NCI-H1436 (cell line): Measurements from ENCODE around the gene FOXE1.

Source experiments
- DNase-seq: peaks from one replicate; lab custom pipeline; 2025; lab: John Stamatoyannopoulos, UW

The FOXE1 gene

DNA sequence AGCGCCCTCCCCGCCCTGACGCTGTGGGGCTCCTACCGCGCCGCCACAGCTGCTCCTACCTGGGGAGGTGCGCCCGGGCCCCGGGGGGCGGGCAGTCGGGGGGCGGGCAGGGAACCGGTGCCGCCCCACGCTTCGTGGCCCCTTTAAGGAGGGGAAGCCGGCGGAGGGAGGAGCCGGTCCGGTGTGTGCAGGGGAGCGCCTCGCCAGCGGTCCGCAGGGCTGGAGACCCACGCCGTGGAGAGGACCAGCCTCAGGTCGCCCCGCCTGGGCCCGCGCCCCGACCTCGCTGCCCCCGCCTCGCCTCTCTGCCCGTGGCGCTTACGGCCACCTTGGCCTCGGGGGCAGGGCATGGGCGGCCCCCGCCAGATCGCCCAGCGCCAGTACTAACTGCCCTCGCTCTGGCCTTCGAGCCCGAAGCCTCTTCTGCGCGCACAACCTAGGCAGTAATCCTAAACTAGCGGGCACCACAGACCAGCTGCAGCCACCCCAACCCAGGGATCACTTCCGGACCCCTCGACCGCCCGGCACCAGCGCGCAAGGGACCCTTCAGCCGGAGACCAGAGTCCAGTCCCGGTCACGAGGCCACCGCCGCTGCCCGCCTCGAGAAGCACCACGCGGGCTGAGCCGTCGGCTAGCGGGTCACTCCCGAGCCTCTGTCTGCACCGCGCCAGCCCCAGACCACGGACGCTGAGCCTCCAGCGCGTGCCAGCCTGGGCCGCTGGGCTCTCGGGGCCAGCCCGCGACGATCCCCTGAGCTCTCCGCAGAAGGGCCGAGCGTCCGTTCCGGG is at the start of gene FOXE1:
Gene FOXE1 (plus strand): TSS at position 171 of the 788 bp plus-strand sequence. CDS start 689 bp downstream, outside the sequence.
- DNase-seq, result no peak

DNA sequence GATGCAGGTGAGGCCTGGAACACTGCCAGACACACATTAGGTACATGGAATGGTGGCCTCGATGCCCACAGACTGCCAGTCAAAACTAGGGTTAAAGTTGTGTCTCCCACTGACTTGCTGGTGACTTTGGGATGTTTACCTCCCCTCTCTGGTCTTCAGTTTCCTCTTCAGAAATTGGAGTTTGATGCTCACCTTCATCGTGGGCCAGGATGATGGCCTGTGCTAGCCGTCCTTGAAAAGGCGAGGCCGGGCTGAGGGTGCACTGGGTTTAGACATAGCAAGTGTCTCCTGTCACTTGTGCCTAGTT is 49.0 kb upstream of the FOXE1 start:
- DNase-seq, result no peak

- no peak for DNase-seq
Observed at GRCh38 chr9:97806721-97807120, 46.3 kb upstream of the FOXE1 start.

- peak; percentile 8 for DNase-seq
Observed at GRCh38 chr9:97807681-97808080, 45.3 kb upstream of the FOXE1 start.

- no peak for DNase-seq
Observed at GRCh38 chr9:97808415-97808814, 44.6 kb upstream of the FOXE1 start.

DNA sequence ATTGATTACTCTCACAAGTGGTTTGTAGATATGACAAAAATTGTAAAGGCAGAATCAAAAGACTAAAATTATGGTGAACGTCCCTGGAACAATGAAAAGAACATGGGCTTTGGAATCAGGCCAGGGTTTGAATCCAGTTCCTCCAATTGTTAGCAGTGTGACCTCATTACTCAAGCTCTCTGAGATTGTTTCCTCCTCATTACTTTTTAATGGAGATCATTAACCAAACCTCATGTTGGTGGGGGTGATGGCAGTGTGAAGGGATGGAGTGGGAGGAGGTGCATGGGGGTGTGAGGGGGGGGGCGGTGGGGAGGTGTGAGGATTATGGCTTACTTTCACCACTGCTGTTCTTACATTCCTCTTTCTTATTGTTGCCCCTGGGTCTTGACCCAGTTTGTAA is 44.1 kb upstream of the FOXE1 start:
- DNase-seq, result no peak

DNA sequence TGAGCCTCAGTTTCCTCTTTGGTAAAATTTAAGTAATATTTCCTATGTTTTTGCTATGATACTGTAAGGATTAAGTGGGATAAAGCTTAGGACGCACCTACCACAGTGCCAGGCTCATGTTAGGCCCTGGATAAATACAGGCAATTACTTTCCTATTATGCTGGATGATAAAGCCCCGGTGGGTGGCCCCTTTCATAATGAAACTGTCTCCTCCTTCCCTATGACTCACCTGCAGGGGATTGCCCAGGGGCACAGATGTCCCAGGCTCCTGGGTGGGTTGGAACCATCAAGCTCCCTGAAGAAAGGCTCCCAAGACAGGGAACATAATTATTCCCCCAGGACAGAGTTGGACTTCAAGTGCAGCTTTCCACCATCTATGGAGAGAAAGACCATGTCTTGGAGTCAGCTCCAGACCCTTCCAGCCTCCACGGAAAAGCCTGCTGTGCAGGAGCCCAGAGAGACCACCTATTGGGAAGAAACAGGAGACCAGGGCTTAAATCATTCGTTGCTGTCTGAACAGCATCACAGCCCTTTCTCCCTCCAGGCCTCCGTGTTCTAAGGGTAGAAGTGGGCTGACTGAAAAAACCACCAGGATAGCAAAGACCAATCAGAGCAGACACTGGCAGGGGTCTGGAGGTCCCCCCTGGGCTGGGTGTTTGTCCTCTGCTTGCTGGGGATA is 43.2 kb upstream of the FOXE1 start:
- DNase-seq, result no peak

GRCh38 chr9:97811533-97812246 is 41.3 kb upstream of the FOXE1 start:
- no peak for DNase-seq

DNA sequence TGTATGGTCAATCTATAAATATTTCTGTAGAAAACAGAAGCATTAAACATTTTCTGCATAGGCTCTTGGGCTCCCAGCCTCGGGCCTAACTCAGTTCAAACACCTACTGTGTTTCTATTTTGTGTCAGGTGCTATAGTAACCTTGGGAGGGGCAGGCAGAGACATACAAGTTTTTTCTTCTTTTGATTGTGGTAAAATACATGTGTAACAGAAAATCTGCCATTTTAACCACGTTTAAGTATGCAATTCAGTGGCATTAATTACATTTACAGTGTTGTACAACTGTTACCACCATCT is 40.8 kb upstream of the FOXE1 start:
- DNase-seq, result no peak

DNA sequence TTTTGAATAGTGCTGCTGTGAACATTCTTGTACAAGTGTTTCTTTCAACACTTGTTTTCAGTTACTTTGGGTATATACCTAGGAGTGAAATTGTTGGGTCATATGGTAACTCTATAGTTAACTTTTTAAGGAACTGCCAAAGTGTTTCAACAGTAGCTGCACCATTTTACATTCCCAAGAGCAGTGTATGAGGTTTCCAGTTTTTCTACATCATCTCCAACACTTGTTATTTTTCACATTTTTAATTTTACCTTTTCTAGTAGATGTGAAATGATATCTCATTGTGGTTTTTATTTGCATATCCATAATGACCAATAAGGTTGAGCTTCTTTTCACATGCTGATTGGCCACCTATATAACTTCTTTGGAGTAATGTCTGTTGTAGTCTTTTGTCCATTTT is 40.0 kb upstream of the FOXE1 start:
- DNase-seq, result no peak

GRCh38 chr9:97819735-97820134 is 33.3 kb upstream of the FOXE1 start:
- DNase-seq, result no peak

GRCh38 chr9:97820373-97820772 is 32.7 kb upstream of the FOXE1 start:
- no peak for DNase-seq

DNA sequence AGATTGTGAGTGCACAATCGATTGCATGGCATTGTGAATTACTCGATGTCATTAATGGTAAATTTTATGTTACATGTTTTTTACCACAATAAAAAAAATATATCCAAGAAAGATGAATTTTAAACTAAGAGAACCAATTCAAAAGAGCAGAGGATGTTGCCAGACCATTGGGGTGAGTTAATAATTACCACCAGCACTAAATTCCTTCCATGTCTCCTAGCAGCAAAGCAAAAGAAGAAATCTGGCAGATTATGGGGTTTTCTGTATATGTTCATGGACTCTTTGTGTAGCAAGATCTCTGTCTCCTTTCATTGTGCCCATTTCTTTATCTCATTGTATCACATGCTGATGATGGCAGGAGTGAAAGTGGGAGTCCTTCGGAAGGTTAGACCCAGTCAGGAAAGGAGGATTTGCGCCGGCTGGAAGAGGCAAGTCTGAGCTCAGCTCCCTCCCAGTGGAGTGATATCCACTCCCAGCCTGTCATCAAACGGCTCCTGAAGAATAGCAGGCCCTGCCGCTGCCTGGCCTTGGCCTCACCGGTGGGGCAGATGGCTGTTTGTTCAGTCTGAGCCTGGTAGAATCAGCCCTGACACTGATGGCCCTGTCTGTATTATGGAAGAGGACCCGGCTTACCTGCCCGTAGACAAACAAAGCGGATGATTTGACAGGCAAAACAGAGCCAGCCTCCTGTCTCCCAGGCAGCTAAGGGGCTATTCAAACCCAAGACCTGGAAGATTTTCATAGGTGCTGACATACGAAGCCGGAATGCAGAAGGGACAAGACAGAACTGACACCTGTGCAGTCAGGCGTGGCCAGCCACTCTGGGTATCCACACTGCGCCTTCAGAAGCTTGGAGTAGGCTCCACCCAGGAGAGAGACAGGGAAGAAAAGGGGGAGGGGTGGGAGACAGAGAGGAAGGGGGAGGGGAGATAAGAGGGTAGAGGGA is 21.9 kb upstream of the FOXE1 start:
- no peak for DNase-seq

DNA sequence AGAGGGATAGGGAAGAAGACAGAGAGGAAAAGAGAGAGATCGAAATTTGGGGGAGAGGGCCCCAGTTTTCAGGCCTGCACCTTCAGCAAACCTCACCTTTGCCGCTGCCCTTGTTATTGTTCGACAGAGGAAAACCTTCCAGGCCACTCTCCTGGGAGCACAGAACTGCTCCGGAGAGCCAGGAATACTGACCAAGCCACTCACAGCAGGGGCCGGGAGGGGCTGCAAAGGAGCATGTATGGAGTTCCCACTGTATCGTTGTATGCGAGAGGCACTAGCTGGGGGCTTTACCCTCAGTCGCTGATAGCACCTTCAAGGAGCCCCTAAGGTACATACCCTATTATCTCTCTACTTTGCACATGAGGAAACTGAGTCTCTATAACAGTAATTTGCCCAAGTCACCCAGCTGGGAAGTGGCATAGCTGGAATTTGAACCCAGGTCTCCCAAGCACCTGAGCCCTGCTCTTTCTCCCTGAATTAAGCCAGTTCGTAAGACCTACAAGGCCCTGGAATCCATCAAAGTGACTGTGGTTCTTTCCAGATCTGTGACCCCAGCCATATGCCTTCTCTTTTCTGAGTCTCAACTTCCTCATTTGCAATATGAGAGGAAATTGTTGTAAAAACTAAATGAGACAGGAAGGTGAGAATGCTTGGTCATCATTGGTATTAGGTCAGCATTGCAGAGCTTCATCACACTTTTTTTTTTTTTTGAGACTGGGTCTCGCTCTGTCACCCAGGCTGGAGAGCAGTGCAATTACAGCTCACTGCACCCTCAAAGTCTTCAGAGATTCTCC is 21.0 kb upstream of the FOXE1 start:
- DNase-seq, result no peak

DNA sequence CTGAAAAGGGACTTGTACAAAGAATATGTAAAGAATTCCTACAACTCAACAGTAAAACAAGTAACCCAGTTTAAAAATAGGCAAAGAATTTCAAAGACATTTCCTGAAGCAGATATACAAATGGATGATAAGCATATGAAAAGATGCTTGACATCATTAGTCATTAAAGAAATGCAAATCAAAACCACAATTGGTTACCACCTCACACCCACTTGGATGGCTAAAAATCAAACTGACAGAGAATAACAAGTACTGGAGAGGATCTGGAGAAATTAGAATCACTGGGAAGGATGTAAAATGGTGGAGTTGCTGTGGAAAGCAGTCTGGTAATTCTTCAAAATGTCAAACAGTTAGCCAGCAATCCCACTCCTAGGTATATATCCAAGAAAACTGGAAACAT is 12.5 kb upstream of the FOXE1 start:
- DNase-seq, result no peak

GRCh38 chr9:97842960-97843359 is 10.1 kb upstream of the FOXE1 start:
- DNase-seq, result no peak

GRCh38 chr9:97845130-97845529 is 7.9 kb upstream of the FOXE1 start:
- DNase-seq, result no peak

GRCh38 chr9:97845763-97846162 is 7.3 kb upstream of the FOXE1 start:
- no peak for DNase-seq

DNA sequence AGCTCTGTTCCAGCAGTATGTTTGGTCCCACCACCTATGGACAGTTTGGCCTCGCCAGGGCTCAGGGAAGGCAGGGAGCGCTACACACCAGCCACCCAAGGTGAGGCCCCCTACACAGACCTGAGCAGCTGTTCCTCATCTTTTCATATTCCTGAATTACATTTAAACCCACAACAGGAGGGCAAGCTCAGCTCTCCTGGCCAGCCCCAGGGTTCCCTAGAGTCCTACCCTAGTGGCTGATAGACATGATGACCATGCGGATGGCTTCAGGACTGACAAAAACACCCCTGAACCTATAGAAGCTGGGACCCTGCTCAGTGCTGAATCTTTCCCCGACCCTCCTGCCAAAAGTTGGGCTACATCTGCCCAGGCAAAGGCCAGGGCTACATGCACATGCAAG is 6.7 kb upstream of the FOXE1 start:
- no peak for DNase-seq

DNA sequence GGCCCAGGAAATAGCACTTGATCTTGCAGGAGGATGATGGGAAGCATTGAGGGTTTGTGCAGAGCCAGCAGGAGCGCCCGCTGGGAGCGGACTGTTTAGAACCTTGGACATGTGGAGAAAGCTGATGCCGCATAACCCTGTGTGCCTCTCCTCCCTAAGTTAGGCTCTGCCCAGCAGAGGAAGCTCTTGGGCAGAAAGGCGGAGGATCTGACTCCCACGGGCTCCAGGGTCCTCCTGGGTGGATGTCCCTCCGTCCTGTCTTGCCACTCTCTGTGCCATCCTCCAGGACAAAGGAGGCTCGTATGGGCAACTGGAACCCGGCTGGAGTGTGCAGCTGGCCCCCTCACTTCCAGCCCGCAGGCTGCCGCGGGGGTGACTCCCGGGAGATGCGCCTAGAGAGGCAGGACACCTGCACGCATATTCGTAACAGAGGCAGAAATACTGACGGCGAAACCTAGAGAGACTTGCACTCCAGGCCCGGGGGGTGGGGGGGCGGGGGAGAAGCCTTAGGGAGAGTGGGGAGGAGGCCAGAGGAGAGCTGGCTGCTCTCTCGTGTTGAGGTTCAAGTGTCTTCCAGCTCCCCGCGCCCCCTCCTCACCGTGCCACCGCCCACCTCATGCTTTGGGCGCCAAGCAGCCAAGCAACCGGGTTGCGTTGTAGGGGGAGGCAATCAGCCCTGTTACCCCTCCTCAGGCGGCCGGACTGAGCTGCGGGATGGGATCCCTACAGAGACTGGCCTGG is 5.4 kb upstream of the FOXE1 start:
- no peak for DNase-seq

GRCh38 chr9:97848215-97848479 is 4.9 kb upstream of the FOXE1 start:
- no peak for DNase-seq
